GM12865 (cell line): Measurements from ENCODE around the gene ADAMTS12.

Source experiments
- DNase-seq: peaks from one replicate; pipeline ENCODE4 v3.0.0; 2010; ENCODE audit warnings: low read depth
- H3K4me3 ChIP-seq: 2 replicates; pipeline ENCODE4 v1.5.1; 2011; ENCODE audit warnings: mild to moderate bottlenecking, low read depth, low read length, control low read depth
- TF ChIP-seq, protein P1 (sequence below): IDR thresholded peaks from 2 replicates; pipeline ENCODE4 v1.5.1; 2011; ENCODE audit warnings: low read length, control low read depth, low read depth, inconsistent platforms; ENCODE audit not compliant: insufficient read depth; ENCODE audit errors: missing control alignments

Gene ADAMTS12

GRCh38 chr5:33639474-33639873 lies 252.3 kb downstream of the ADAMTS12 start:
- H3K4me3 ChIP-seq, result no peak overlapping the region
- TF ChIP-seq, protein P1, sequence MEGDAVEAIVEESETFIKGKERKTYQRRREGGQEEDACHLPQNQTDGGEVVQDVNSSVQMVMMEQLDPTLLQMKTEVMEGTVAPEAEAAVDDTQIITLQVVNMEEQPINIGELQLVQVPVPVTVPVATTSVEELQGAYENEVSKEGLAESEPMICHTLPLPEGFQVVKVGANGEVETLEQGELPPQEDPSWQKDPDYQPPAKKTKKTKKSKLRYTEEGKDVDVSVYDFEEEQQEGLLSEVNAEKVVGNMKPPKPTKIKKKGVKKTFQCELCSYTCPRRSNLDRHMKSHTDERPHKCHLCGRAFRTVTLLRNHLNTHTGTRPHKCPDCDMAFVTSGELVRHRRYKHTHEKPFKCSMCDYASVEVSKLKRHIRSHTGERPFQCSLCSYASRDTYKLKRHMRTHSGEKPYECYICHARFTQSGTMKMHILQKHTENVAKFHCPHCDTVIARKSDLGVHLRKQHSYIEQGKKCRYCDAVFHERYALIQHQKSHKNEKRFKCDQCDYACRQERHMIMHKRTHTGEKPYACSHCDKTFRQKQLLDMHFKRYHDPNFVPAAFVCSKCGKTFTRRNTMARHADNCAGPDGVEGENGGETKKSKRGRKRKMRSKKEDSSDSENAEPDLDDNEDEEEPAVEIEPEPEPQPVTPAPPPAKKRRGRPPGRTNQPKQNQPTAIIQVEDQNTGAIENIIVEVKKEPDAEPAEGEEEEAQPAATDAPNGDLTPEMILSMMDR, result no peak
- DNase-seq, result no peak

DNA sequence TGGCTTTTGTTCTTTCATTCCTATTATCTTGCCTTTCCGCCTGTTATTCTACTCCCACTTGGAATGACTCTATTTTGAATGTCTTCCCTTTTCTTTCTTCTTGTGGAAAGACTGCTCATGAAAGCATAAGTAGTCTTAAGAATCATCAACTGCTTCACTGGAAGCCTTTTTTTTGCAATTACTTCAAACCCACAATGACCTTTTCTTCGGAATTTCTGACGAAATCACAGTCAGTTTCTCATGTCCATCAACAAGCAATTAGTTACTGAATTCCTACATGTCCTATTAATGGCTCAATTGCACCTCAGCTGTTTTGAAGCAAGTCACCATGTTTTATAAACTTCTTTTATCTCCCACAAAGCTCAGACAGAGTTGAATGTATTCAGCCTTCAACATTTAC lies 254.8 kb downstream of the ADAMTS12 start:
- no peak overlapping the region for H3K4me3 ChIP-seq
- TF ChIP-seq, protein P1, result no peak
- no peak for DNase-seq

- H3K4me3 ChIP-seq, result no peak overlapping the region
- DNase-seq, result no peak
- TF ChIP-seq, protein P1, result no peak
Measured at GRCh38 chr5:33635582-33635981, 256.2 kb downstream of the ADAMTS12 start.

DNA sequence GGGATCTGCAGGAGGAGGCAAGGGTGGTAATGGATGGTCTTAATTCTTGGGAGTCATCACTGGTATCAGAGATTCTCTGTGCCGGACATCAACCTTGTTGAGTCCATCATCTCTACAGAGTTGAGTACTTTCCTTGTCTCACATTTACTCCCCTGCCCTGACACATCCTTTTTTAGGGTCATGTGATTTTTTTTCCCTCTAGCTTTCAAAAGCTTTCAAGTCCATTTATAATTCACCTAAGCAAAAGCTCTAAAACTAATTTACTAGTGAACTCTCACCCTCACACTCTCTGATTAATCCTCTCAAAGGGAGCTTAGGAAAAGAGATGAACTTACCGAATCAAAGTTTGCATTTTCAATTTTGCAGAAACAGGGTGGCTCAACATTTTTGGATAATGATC lies 258.1 kb downstream of the ADAMTS12 start:
- TF ChIP-seq, protein P1, result no peak
- DNase-seq, result no peak
- no peak overlapping the region for H3K4me3 ChIP-seq

DNA sequence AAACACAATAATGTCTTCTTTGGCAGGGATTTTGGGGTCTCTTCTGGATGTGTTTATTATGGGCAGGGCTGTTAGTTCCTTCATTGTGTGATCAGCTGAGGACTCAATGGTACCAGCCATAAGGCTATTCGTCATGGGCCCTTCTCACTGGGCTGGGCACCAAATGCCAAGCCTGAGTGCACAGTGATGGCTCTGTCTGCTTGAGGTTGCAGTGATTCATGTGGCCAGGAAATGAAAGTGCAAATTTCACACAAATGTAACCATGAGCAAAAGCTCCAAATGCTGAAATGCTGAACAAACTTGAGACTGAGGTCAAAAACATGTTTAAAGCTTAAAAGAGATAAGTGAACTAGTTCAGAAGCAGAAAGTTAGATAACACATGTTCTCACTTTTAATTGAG lies 260.0 kb downstream of the ADAMTS12 start:
- DNase-seq, result peak; percentile 74
- H3K4me3 ChIP-seq, result no peak overlapping the region
- TF ChIP-seq, protein P1, result no peak

GRCh38 chr5:33631139-33631538 lies 260.7 kb downstream of the ADAMTS12 start:
- no peak overlapping the region for H3K4me3 ChIP-seq
- TF ChIP-seq, protein P1, result no peak
- DNase-seq, result no peak

- DNase-seq, result no peak
- TF ChIP-seq, protein P1, result no peak
- H3K4me3 ChIP-seq, result no peak overlapping the region
Measured at GRCh38 chr5:33629999-33630398, 261.8 kb downstream of the ADAMTS12 start.
